Muscle layer of duodenum (tissue), 2 donors: ENCODE results near the gene GANAB.
"Not testable (repeated sequence)": the region's sequence is repeated elsewhere in the genome, so short reads cannot be mapped to it uniquely, and the experiment has no call there.

Source experiments
- H3K27ac ChIP-seq: one replicate; pipeline ENCODE4 v1.7.0; 2013; ENCODE audit warnings: mild to moderate bottlenecking, low read length
- H3K27me3 ChIP-seq: one replicate; pipeline ENCODE4 v1.7.0; 2013; ENCODE audit warnings: low read depth, mild to moderate bottlenecking, control low read depth, low read length
- H3K36me3 ChIP-seq, 2 donors: one replicate each; pipeline ENCODE4 v1.7.0; 2013; ENCODE audit warnings: low read length in 2 of 2, control low read depth in 1 of 2, mild to moderate bottlenecking in 1 of 2; ENCODE audit not compliant: insufficient read depth in 2 of 2, control insufficient read depth in 1 of 2
- H3K4me1 ChIP-seq, 2 donors: one replicate each; pipeline ENCODE4 v1.7.0; 2013; ENCODE audit warnings: low read length in 2 of 2, mild to moderate bottlenecking in 2 of 2, control low read depth in 1 of 2, moderate library complexity in 1 of 2; ENCODE audit not compliant: insufficient read depth in 2 of 2, control insufficient read depth in 1 of 2
- H3K4me3 ChIP-seq, 2 donors: one replicate each; pipeline ENCODE4 v1.7.0; 2013; ENCODE audit warnings: low read length in 2 of 2, low read depth in 1 of 2, mild to moderate bottlenecking in 1 of 2
- H3K9me3 ChIP-seq, 2 donors: one replicate each; pipeline ENCODE4 v1.7.0; 2013; ENCODE audit warnings: low read length in 2 of 2, control low read depth in 1 of 2, mild to moderate bottlenecking in 1 of 2; ENCODE audit not compliant: control insufficient read depth in 1 of 2
- donor health status: healthy.

Gene GANAB

GRCh38 chr11:62678433-62678769 lies 32.0 kb upstream of the GANAB start:
- peak overlapping the region; percentile 84 to 96 for H3K4me3 ChIP-seq
- H3K27me3 ChIP-seq, result no peaks in the 10 kb centered on the region
- H3K27ac ChIP-seq, result peak overlapping the region; percentile 83
- peaks cover 6 to 29% of the 10 kb centered on the region in 2 donors for H3K4me1 ChIP-seq
- H3K9me3 ChIP-seq, result no peaks in the 10 kb centered on the region
- peaks cover 13 to 24% of the 10 kb centered on the region in 2 donors for H3K36me3 ChIP-seq

DNA sequence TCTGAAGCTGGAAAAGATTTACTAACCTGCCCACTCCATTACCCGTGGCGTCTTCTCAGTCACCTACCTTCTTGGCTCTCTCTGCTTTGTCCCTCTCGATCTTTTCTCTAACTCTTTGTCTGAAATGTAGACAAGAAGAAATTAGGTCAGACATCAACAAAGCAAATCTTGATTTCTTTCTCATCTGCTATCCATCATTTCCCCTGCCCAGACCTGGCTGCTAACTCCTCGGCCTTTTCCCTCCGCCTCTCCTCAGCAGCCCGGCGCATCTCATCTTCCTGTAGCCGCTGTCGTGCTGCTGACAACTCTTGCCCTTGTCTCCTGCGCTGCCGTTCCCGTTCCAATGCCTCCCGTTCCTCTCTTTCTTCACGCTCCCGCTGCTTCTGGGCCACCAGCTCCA lies 31.3 kb upstream of the GANAB start:
- Histone ChIP-seq H3K4me3 (peak overlapping the region; percentile 84 to 96), H3K36me3 (peaks cover 13 to 24% of the 10 kb centered on the region in 2 donors), H3K9me3 (no peaks in the 10 kb centered on the region), H3K4me1 (peaks cover 6 to 35% of the 10 kb centered on the region in 2 donors), H3K27ac (peak overlapping the region; percentile 83), H3K27me3 (no peaks in the 10 kb centered on the region)

GRCh38 chr11:62677156-62677555 lies 30.7 kb upstream of the GANAB start:
- Histone ChIP-seq H3K4me1 (peaks cover 6 to 41% of the 10 kb centered on the region in 2 donors), H3K36me3 (peaks cover 13 to 24% of the 10 kb centered on the region in 2 donors), H3K27ac (no peak overlapping the region), H3K9me3 (no peaks in the 10 kb centered on the region), H3K27me3 (no peaks in the 10 kb centered on the region), H3K4me3 (no peak overlapping the region)

GRCh38 chr11:62676698-62677097 lies 30.3 kb upstream of the GANAB start:
- Histone ChIP-seq H3K27me3 (no peaks in the 10 kb centered on the region), H3K4me1 (peaks cover 6 to 41% of the 10 kb centered on the region in 2 donors), H3K36me3 (peaks cover 13 to 24% of the 10 kb centered on the region in 2 donors), H3K9me3 (no peaks in the 10 kb centered on the region), H3K4me3 (no peak overlapping the region), H3K27ac (no peak overlapping the region)

- H3K27ac ChIP-seq, H3K9me3 ChIP-seq, H3K4me3 ChIP-seq, H3K27me3 ChIP-seq: not testable (repeated sequence)
- Histone ChIP-seq H3K4me1 (peaks cover 6 to 47% of the 10 kb centered on the region in 2 donors), H3K36me3 (peaks cover 13 to 24% of the 10 kb centered on the region in 2 donors)
These were observed 29.0 kb upstream of the GANAB start for GRCh38 chr11:62675415-62675814.

DNA sequence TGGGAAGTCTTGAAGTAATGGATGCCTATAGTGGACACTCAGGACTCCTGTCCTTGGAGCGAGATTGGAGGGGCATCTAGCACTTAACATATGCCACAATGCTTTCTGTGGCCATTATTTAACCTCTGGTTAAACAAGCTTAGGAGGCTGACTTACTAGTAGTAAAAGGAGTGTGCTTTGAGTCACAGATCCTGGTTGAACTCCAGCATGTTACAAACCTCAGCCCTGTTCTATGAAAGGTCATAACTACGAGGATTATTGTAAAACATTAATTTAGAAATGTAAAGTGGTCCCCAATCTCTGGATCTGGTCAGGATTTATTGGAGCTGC lies 26.7 kb upstream of the GANAB start:
- Histone ChIP-seq H3K4me3 (peak overlapping the region in 1 of 2 donors; percentile 95), H3K4me1 (peaks cover 4 to 41% of the 10 kb centered on the region in 2 donors), H3K9me3 (no peaks in the 10 kb centered on the region)

DNA sequence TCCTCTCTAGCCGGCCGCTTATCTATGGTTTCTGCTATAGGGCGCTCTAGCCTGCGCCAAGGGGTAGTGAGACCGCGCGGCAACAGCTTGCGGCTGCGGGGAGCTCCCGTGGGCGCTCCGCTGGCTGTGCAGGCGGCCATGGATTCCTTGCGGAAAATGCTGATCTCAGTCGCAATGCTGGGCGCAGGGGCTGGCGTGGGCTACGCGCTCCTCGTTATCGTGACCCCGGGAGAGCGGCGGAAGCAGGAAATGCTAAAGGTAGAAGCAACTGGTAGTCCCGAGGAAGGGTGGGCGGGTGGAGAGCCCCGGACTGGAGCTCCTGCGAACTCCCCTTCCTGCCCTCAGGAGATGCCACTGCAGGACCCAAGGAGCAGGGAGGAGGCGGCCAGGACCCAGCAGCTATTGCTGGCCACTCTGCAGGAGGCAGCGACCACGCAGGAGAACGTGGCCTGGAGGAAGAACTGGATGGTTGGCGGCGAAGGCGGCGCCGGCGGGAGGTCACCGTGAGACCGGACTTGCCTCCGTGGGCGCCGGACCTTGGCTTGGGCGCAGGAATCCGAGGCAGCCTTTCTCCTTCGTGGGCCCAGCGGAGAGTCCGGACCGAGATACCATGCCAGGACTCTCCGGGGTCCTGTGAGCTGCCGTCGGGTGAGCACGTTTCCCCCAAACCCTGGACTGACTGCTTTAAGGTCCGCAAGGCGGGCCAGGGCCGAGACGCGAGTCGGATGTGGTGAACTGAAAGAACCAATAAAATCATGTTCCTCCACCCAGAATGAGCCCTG lies 25.4 kb upstream of the GANAB start, which contains the start of the genes LBHD1 and UQCC3:
Gene LBHD1 (minus strand): TSS at position 660 of the 782 bp plus-strand sequence. CDS start 2,236 bp downstream, outside the sequence.
Gene UQCC3 (plus strand): TSS at position 66 of the 782 bp plus-strand sequence. CDS start 73 bp downstream, at position 139.
- Histone ChIP-seq H3K4me3 (peak within 1 kb of the TSS; percentile 77 to 95), H3K27me3 (no peaks in the 10 kb centered on the region), H3K27ac (peak within 1 kb of the TSS; percentile 95), H3K9me3 (no peaks in the 10 kb centered on the region), H3K4me1 (peaks cover 9 to 40% of the 10 kb centered on the region in 2 donors), H3K36me3 (peaks cover 11 to 14% of the 10 kb centered on the region in 2 donors)

More for the DNA sequence above, 26.7 kb upstream of the GANAB start:
- Histone ChIP-seq H3K36me3 (peaks cover 13 to 24% of the 10 kb centered on the region in 2 donors), H3K27me3 (no peaks in the 10 kb centered on the region), H3K27ac (no peak overlapping the region)

GRCh38 chr11:62671236-62671607 lies 24.8 kb upstream of the GANAB start:
- Histone ChIP-seq H3K4me3 (peak overlapping the region; percentile 77 to 95), H3K9me3 (no peaks in the 10 kb centered on the region), H3K4me1 (peaks cover 15 to 40% of the 10 kb centered on the region in 2 donors), H3K27me3 (no peaks in the 10 kb centered on the region), H3K36me3 (peaks cover 6 to 8% of the 10 kb centered on the region in 2 donors), H3K27ac (peak overlapping the region; percentile 95)

- no peak overlapping the region for H3K27ac ChIP-seq
- H3K36me3 ChIP-seq, result peaks cover 4 to 6% of the 10 kb centered on the region in 2 donors
- no peak overlapping the region for H3K4me3 ChIP-seq
- no peaks in the 10 kb centered on the region for H3K27me3 ChIP-seq
- peaks cover 15 to 44% of the 10 kb centered on the region in 2 donors for H3K4me1 ChIP-seq
- no peaks in the 10 kb centered on the region for H3K9me3 ChIP-seq
These were observed 23.2 kb upstream of the GANAB start for GRCh38 chr11:62669420-62670161.

DNA sequence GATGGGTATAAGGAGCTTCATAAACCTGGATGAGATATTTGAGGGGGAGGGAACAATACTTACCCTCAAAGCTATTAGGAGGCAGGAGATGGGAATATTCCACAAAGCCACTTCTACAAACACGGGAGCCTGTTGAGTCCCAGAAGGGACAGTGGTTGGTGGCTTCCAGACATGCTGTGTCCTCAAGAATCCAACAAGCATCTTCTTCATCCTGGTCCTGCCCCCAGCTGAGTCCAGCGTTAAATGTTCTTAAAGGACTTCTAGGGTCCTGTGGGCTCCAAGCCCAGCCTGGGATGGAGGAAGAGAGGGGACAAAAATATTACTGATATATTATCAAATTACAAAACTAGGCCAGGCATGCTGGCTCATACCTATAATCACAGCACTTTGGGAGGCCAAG lies 21.0 kb upstream of the GANAB start:
- no peak overlapping the region for H3K27ac ChIP-seq
- no peaks in the 10 kb centered on the region for H3K27me3 ChIP-seq
- H3K4me1 ChIP-seq, result peaks cover 15 to 40% of the 10 kb centered on the region in 2 donors
- peaks cover 8% of the 10 kb centered on the region in 2 donors for H3K36me3 ChIP-seq
- no peaks in the 10 kb centered on the region for H3K9me3 ChIP-seq
- no peak overlapping the region for H3K4me3 ChIP-seq

DNA sequence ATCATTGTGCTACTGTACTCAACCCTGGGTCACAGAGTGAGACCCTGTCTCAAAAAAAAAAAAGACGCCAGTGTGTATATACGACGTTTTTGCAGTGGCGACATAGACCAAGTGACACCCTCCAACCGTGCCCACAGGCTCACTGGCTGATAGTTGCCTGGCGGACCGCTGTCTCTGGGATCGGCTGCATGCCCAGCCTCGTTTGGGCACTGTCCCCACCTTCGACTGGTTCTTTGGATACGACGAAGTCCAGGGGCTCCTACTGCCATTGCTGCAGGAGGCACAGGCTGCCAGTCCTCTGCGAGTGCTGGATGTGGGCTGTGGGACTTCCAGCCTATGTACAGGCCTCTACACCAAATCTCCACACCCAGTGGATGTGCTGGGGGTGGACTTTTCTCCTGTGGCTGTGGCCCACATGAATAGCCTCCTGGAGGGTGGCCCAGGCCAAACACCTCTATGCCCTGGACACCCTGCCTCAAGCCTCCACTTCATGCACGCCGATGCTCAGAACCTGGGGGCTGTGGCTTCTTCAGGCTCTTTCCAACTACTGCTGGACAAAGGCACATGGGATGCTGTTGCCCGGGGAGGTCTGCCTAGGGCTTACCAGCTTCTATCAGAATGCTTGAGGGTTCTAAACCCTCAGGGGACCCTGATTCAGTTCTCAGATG lies 20.0 kb upstream of the GANAB start:
- H3K4me3 ChIP-seq, result peak overlapping the region; percentile 86 to 90
- H3K4me1 ChIP-seq, result peaks cover 15 to 37% of the 10 kb centered on the region in 2 donors
- H3K27me3 ChIP-seq, result no peaks in the 10 kb centered on the region
- peaks cover 8% of the 10 kb centered on the region in 2 donors for H3K36me3 ChIP-seq
- no peaks in the 10 kb centered on the region for H3K9me3 ChIP-seq
- peak overlapping the region; percentile 85 for H3K27ac ChIP-seq
